Measurements from ENCODE around the gene SEMA3G. TPM values are rescaled to one million over a fixed set of nuclear protein-coding genes. Genes with fewer than 3 reads are reported as not detected.

Gene SEMA3G
- total RNA-seq, 1 donor from 2014 or later = 2.7 TPM

GRCh38 chr3:52479037-52479876, 34.4 kb upstream of the SEMA3G start:
- ATAC-seq = no peak

DNA sequence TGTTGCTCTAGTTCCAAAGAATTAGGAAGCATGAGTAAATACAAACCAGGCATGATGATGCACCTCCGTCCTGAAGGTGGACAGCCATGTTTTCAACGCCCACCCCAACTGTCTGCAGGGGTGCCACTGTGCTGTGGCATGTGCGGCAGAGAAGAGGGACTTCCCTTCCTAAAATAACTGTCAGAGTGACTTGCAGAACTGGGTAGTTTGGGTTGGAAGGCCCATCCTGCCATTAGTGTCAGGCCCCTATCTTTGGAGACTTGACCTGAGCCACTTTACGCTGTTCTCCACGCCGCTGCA, 32.8 kb upstream of the SEMA3G start:
- no peak for ATAC-seq

DNA sequence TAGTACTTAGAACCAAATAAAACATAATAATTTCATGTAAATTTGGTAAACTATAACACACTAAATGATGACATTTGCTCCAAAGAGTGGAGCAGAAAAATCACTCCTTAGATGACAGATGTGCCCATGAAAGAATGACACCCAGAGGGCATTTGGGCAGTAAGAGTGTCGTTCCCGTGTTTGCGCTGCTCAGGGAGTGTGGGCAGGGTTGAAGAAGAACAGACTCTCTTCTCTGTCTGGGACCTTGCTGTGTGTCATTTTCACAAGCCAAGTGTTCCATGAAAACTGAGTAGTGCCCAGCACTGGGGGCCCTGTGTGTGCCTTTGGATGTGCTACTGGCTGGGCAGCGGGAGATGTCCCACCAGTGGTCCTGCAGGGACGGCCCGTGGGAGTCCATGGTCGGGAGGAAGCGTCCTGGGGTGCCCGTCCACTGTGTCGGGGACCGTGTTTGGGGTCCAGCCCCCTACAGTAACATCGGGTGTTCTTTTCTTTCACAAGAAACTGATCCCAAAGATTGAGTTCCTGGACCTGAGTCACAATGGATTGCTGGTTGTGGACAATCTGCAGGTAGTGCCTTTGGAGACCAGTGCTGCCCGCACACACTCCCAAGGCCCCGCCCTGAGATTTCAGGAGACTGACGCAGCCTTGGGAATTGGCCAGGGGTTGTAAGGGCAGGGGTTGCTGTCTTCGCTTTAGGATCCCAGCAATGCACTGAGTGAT, 32.3 kb upstream of the SEMA3G start:
- no peak for ATAC-seq

DNA sequence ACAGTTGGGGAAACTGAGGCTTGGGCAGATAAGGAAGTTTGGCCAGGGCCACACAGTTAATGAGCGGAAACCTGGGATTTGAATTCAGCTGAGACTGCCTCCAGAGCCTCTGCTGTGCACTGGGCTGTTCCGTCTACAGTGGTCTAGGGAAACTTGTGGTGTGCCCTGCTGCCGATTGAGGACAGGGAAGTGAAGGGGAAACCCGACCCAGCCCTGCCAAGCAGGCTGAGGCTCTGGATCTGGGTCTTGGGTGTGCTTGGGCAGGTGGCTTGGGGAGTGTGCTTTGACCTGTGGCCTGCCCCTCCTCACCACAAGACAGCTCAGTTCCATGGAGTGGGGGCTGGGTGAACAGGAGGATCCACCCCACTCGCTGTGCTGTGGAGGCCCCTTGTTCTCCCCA, 28.1 kb upstream of the SEMA3G start:
- ATAC-seq = no peak

GRCh38 chr3:52472239-52473000, 27.5 kb upstream of the SEMA3G start:
- no peak for ATAC-seq

- peak; percentile 85 for ATAC-seq
These were observed 26.7 kb upstream of the SEMA3G start for GRCh38 chr3:52471371-52472238.

DNA sequence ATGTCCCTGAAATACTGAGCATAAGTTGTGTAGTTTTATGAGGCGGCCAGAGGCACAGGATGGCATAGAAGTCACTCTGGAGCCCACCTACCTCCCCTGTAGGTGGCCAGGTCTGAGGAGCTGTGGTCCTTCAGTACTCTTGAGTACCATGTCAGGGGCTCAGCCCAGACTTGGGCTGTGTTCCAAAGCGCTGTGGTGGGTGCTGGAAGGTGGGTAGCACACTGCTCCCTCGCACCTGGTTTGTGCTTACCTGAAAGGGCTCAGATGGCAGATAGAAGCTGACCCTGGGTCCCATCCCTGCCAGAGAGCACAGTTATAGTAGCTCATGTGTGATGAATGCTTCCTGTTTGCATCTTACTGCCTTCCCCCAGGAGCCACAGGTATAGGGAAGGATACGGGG, 26.0 kb upstream of the SEMA3G start:
- ATAC-seq = no peak

DNA sequence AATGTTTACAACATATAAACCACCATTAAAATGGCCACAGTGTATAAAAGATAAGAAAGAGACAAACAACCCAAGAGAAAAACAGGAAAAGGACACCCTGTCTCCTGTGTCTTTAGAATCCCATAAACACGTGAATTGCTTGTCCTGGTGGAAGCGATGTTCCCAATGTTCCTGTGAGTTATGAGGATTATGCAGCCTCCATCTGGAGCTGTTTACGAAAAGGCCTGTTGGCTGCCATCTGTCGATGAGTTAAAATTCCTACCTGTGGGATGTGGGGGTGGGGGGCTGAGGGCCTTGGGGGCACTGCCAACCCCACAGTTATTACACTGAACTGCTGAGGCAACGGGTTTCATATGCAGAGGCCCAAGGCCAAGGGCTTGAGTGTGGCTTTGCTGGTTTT, 24.1 kb upstream of the SEMA3G start:
- ATAC-seq = no peak

- no peak for ATAC-seq
These were observed 23.4 kb upstream of the SEMA3G start for GRCh38 chr3:52468336-52468735.

DNA sequence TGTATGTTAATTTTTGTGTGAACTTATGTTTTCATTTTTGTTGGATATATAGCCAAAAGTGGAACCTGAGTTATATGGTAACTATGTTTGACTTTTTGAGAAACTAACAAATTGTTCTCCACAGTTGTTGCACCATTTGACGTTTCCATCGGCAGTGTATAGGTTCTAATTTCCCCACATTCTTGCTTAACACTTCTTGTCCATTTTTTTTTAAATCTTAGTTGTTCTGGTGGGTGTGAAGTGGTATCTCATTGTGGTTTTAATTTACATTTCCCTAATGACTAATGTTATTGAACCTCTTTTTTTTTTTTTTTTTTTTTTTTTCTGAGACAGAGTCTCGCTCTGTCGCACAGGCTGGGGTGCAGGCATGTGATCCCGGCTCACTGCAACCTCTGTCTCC, 18.5 kb upstream of the SEMA3G start:
- no peak for ATAC-seq

- no peak for ATAC-seq
These were observed 17.0 kb upstream of the SEMA3G start for GRCh38 chr3:52461874-52462273.

DNA sequence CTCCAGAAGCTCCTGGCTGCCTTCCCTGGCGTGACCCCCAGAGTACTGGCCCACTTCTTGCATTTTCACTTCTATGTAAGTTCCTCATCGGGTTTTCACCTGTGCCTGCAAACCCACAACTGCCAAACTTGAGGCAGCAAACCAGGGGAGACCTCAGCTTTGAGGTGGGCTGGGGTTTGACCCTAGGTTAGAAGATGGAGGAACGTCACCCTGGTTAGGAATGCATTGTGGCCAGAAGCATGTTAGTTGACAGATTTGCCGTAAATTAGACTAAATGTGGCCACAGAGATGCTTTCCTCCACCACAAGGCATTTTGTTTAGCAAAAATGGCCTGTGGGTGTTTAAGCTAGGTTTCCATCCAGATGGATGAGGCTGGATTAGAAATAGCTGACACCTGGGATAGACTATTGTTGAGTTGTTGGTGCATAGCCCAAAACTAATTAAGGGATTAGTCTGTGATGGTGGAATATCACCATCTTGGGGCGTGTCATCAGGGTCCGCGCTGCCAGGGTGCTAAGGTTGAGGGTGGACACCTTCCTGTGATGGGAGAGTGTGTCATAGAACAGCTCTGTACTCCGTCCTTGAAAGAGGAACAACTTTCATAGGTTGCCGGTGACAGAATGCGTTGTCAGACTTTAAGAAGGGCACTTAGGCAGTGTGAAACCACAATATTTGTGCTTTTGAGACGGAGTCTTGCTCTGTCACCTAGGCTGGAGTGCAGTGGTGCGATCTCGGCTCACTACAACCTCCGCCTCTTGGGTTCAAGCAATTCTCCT, 14.1 kb upstream of the SEMA3G start:
- ATAC-seq = no peak

DNA sequence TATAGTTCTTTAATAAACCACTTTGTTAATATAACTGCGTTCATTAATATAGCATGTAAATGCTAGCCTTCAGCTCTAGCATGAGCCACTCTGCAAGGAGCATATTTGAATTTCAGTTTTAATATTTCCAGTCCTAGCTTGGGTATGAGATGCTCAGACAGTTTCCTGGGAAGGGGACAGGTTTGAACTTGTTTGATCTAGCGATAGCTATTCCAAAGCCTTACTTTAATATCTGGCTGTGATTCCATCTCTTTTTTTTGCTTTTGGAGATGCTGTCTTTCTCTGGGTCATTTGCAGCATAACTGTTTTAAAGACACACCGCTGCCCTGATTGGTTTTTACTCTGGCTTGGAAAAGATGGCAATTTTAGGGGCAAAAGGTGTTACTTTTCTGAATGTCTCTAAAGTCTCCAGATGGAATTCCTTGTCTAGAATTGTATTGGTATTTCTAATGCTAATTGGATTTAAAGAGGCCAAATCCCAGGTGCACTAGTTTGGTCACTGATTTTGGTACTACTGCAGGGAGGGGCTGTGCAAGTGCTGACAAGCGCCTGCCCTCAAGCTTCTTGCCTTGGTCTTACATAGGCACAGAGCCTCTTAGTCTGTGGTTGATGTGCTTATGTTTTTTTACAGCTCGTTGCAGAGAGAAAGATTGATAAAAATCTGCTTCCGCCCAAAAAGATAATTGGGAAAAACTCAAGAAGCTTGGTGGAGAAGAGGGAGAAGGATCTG, 13.3 kb upstream of the SEMA3G start:
- no peak for ATAC-seq

DNA sequence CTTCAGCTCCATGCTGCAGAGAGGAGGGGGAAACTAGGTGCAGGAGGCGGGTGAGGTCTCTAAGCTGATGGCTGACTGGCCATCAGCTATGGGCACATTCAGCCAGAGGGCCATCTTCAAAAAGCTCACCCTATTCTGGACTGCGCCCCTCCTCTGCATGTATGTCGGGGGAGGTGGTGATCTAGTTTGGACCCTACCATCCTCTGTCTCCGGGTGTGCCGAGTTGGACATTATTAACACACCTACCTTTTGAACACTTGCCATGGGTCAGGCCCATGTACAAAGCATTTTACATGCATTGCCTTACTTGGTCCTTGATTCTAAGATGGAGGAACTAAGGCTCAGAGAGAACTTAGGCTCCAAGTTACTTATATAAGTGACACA, 11.9 kb upstream of the SEMA3G start:
- ATAC-seq = no peak

- ATAC-seq = peak; percentile 19
These were observed 11.4 kb upstream of the SEMA3G start for GRCh38 chr3:52456169-52456799.

DNA sequence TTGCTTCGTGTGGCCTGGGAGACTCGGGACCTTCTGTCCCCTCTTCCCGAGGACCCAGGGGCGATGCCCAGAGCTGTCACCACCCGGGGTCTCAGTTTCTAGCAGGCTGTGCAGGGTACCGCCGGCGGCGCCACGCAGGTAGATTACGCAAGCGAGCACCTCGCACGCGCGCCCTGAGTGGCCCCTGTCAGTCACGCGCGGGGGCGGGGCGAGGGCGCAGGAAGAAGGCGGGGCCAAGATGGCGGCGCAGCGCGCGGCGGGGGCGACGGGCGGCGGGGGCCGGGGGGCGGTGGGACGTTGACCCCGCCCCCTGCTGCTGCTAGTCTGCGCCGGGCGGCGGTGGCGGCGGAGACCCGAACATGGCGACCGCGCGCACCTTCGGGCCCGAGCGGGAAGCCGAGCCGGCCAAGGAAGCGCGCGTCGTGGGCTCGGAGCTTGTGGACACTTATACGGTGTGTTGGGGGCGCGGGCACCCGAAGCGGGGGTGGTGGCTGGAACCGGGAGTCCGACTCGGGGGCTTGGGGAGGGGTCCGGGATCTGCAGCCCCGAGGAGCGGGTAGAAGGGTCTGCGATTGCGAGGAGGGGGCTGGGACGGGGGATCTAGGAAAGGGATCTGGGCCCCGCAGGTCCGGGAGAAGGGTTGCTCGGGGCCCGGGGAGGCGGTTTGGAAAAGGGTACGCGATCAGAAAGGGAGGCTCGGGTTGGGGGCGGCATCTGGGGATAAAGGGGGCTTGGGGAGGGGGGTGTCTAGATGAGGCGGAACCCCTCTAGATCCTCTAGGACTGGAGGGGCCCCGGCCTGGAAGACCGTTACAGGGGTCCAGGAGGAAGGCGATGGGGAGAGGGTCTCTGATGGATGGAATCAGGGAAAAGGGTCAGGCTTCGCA, 10.6 kb upstream of the SEMA3G start, which contains the start of gene NISCH:
NISCH (plus strand) TSS at position 322 of the 886 bp plus-strand sequence; CDS start at position 360, 38 bp downstream.
- ATAC-seq = peak; percentile 81

- ATAC-seq = no peak
These were observed 10.0 kb upstream of the SEMA3G start for GRCh38 chr3:52454938-52455282.

GRCh38 chr3:52454250-52454937, 9.5 kb upstream of the SEMA3G start:
- ATAC-seq = peak; percentile 1
